ENCODE results near the gene DDX1. TPM values are rescaled to one million over a fixed set of nuclear protein-coding genes. Genes with fewer than 3 reads are reported as not detected.

DDX1 gene
- total RNA-seq, 2 donors from 2014 or later = 116 to 126 TPM

GRCh38 chr2:15622614-15623480 lies 31.2 kb downstream of the DDX1 start:
- Mint-ChIP-seq H3K27me3 (ENCODE audit: insufficient read depth) (no peaks in the 10 kb centered on the region), H3K36me3 (ENCODE audit: low read depth) (peaks cover 56% of the 10 kb centered on the region), H3K27ac (no peak overlapping the region), H3K4me1 (no peaks in the 10 kb centered on the region), H3K4me3 (no peak overlapping the region), H3K9me3 (no peaks in the 10 kb centered on the region)
- no peak for DNase-seq
- no peak overlapping the region for H3K27ac ChIP-seq (ENCODE audit: low read depth, low read length)
- 100% methylated on average over 1 to 2 of the region's 3 CpGs for WGBS, 2 experiments (ENCODE audit: insufficient coverage in 1 of 2, insufficient read length in 1 of 2)
- TF ChIP-seq CTCF (conservative IDR thresholded peaks at IDR 0.05) = no peak
- H3K9me3 ChIP-seq (ENCODE audit: control insufficient read depth, low read length) = peaks cover 3% of the 10 kb centered on the region
- H3K9ac ChIP-seq (ENCODE audit: extremely low read depth, low read length, poor library complexity, severe bottlenecking) = no peak overlapping the region
- no peaks in the 10 kb centered on the region for H3K4me1 ChIP-seq (ENCODE audit: control insufficient read depth, insufficient read depth, low read length)
- no peak overlapping the region for H3K4me3 ChIP-seq (ENCODE audit: low read length)
- H3K27me3 ChIP-seq (ENCODE audit: control insufficient read depth, insufficient read depth, low read length, poor library complexity, severe bottlenecking) = no peaks in the 10 kb centered on the region
- peaks cover 93% of the 10 kb centered on the region for H3K36me3 ChIP-seq (ENCODE audit: control insufficient read depth, insufficient read depth, low read length)

GRCh38 chr2:15623481-15623796 lies 31.8 kb downstream of the DDX1 start:
- H3K36me3 Mint-ChIP-seq (ENCODE audit: low read depth) = peaks cover 56% of the 10 kb centered on the region
- Histone ChIP-seq H3K9me3 (ENCODE audit: control insufficient read depth, low read length) (peaks cover 3% of the 10 kb centered on the region), H3K27ac (ENCODE audit: low read depth, low read length) (no peak overlapping the region), H3K4me1 (ENCODE audit: control insufficient read depth, insufficient read depth, low read length) (no peaks in the 10 kb centered on the region), H3K4me3 (ENCODE audit: low read length) (no peak overlapping the region), H3K9ac (ENCODE audit: extremely low read depth, low read length, poor library complexity, severe bottlenecking) (no peak overlapping the region), H3K27me3 (ENCODE audit: control insufficient read depth, insufficient read depth, low read length, poor library complexity, severe bottlenecking) (no peaks in the 10 kb centered on the region), H3K36me3 (ENCODE audit: control insufficient read depth, insufficient read depth, low read length) (peaks cover 93% of the 10 kb centered on the region)
- no peak overlapping the region for H3K27ac Mint-ChIP-seq
- H3K9me3 Mint-ChIP-seq = no peaks in the 10 kb centered on the region
- no peak for DNase-seq
- no peak overlapping the region for H3K4me3 Mint-ChIP-seq
- WGBS, 2 experiments (ENCODE audit: insufficient coverage in 1 of 2, insufficient read length in 1 of 2) = 95 to 100% methylated on average over 1 to 2 of the region's 2 CpGs
- no peaks in the 10 kb centered on the region for H3K27me3 Mint-ChIP-seq (ENCODE audit: insufficient read depth)
- no peaks in the 10 kb centered on the region for H3K4me1 Mint-ChIP-seq
- TF ChIP-seq CTCF (conservative IDR thresholded peaks at IDR 0.05) = no peak

- Histone ChIP-seq H3K4me1 (ENCODE audit: control insufficient read depth, insufficient read depth, low read length) (no peaks in the 10 kb centered on the region), H3K9me3 (ENCODE audit: control insufficient read depth, low read length) (peaks cover 3% of the 10 kb centered on the region), H3K27me3 (ENCODE audit: control insufficient read depth, insufficient read depth, low read length, poor library complexity, severe bottlenecking) (no peaks in the 10 kb centered on the region), H3K27ac (ENCODE audit: low read depth, low read length) (no peak overlapping the region), H3K9ac (ENCODE audit: extremely low read depth, low read length, poor library complexity, severe bottlenecking) (no peak overlapping the region), H3K36me3 (ENCODE audit: control insufficient read depth, insufficient read depth, low read length) (peaks cover 95% of the 10 kb centered on the region), H3K4me3 (ENCODE audit: low read length) (no peak overlapping the region)
- no peak for DNase-seq
- WGBS, 2 experiments (ENCODE audit: insufficient coverage in 1 of 2, insufficient read length in 1 of 2) = 96% methylated on average over 3 to 4 of the region's 4 CpGs
- peaks cover 60% of the 10 kb centered on the region for H3K36me3 Mint-ChIP-seq (ENCODE audit: low read depth)
- no peak for TF ChIP-seq CTCF (conservative IDR thresholded peaks at IDR 0.05)
- no peaks in the 10 kb centered on the region for H3K9me3 Mint-ChIP-seq
- H3K27me3 Mint-ChIP-seq (ENCODE audit: insufficient read depth) = no peaks in the 10 kb centered on the region
- no peak overlapping the region for H3K4me3 Mint-ChIP-seq
- no peaks in the 10 kb centered on the region for H3K4me1 Mint-ChIP-seq
- no peak overlapping the region for H3K27ac Mint-ChIP-seq
Observed at GRCh38 chr2:15623898-15624541, 32.4 kb downstream of the DDX1 start.

Data from endodermal cell (in vitro differentiated cells).